IMR-90 (cell line): ENCODE data around the gene MRPL52. TPM values are rescaled to one million over a fixed set of nuclear protein-coding genes. Genes with fewer than 3 reads are reported as not detected.

ENCODE experiments used
- BHLHE40 ChIP-seq: fragments of 150-350 bp; IDR thresholded peaks from 2 replicates; pipeline ENCODE4 v1.6.1; 2016; ENCODE audit warnings: mild to moderate bottlenecking, low read depth, low read length
- CTCF ChIP-seq: conservative IDR thresholded peaks from 2 replicates; pipeline ENCODE4 v1.5.1; 2012; ENCODE audit warnings: mild to moderate bottlenecking, low read depth, low read length, improper control_type of control experiment
- polyA plus RNA-seq, 3 experiments: library from polyadenylated mRNA; depleted of rRNA; stranded (reverse); fragments of >200 nt; gene quantifications; 2 replicates each; pipeline ENCODE4 v1.2.3, GENCODE V29; 2012; ENCODE audit warnings: low replicate concordance in 1 of 3
- total RNA-seq: library from RNA; depleted of rRNA; stranded (reverse); fragments of >200 nt; gene quantifications from 2 replicates; pipeline ENCODE4 v1.2.3, GENCODE V29; 2012

MRPL52 gene
- total and polyA plus RNA-seq, 2 of the 4 experiments (the other 2 are of a cell fraction), result 33.1 to 51.4 TPM

GRCh38 chr14:22829661-22830442 lies at the start of gene MRPL52 (continued):
- TF ChIP-seq BHLHE40 (no peak), CTCF (no peak)
